HL-60 (cell line): Measurements from ENCODE around the gene FLNC.

Source experiments
- DNase-seq, 2 experiments: peaks; one replicate each; pipeline ENCODE4 v3.0.0-alpha.2; 2010 to 2020; ENCODE audit warnings: low read depth in 1 of 2, low spot score in 1 of 2
- H3K27ac ChIP-seq: fragments of 250-450 bp; sonication (Bioruptor Pico); replicated peaks from 2 replicates; pipeline ENCODE4 v1.5.1; 2020; ENCODE audit warnings: mild to moderate bottlenecking, moderate library complexity
- H3K27me3 ChIP-seq: fragments of 250-450 bp; sonication (Bioruptor Pico); 2 replicates; pipeline ENCODE4 v1.5.1; 2021; ENCODE audit warnings: mild to moderate bottlenecking, moderate library complexity; ENCODE audit not compliant: insufficient read depth, poor library complexity, severe bottlenecking
- H3K4me3 ChIP-seq: replicated peaks from 2 replicates; pipeline ENCODE4 v1.5.1; 2011; ENCODE audit warnings: mild to moderate bottlenecking, control low read depth, low read length; ENCODE audit not compliant: insufficient read depth
- CTCF ChIP-seq: IDR thresholded peaks from one replicate; pipeline ENCODE4 v1.5.1; 2011; ENCODE audit warnings: low read length, control low read depth, inconsistent platforms; ENCODE audit not compliant: insufficient read depth
- GABPA ChIP-seq: IDR thresholded peaks from 2 replicates; pipeline ENCODE4 v1.6.1; 2012; ENCODE audit warnings: low read depth
- POLR2AphosphoS5 ChIP-seq: IDR thresholded peaks from 2 replicates; pipeline ENCODE4 v1.6.1; 2012; ENCODE audit warnings: low read depth
- REST ChIP-seq: IDR thresholded peaks from 2 replicates; pipeline ENCODE4 v1.6.1; 2012; ENCODE audit warnings: low read depth; ENCODE audit not compliant: insufficient replicate concordance
- SPI1 ChIP-seq: IDR thresholded peaks from 2 replicates; pipeline ENCODE4 v1.6.1; 2012; ENCODE audit warnings: low read depth, mild to moderate bottlenecking, borderline replicate concordance

FLNC gene

GRCh38 chr7:128833946-128834325 is 3.7 kb downstream of the FLNC start:
- peaks cover 13% of the 10 kb centered on the region for H3K27me3 ChIP-seq
- H3K4me3 ChIP-seq = no peak overlapping the region

GRCh38 chr7:128835231-128835751 is 5.1 kb downstream of the FLNC start:
- no peak for TF ChIP-seq SPI1
- TF ChIP-seq POLR2AphosphoS5 = no peak
- no peak for TF ChIP-seq GABPA
- TF ChIP-seq CTCF = no peak
- TF ChIP-seq REST = no peak
- Histone ChIP-seq H3K27me3 (peaks cover 7% of the 10 kb centered on the region), H3K27ac (no peak overlapping the region), H3K4me3 (no peak overlapping the region)
- DNase-seq = no peak

More at GRCh38 chr7:128833946-128834325, 3.7 kb downstream of the FLNC start:
- no peak for DNase-seq
- no peak for TF ChIP-seq GABPA
- no peak for TF ChIP-seq CTCF
- TF ChIP-seq POLR2AphosphoS5 = no peak
- no peak overlapping the region for H3K27ac ChIP-seq

- Histone ChIP-seq H3K4me3 (no peak overlapping the region), H3K27ac (no peak overlapping the region), H3K27me3 (peaks cover 2% of the 10 kb centered on the region)
- TF ChIP-seq REST (no peak), GABPA (no peak), POLR2AphosphoS5 (no peak), CTCF (no peak), SPI1 (no peak)
- no peak for DNase-seq
These were observed 5.8 kb downstream of the FLNC start for GRCh38 chr7:128835790-128836641.
